ENCODE measurements around the gene MED13L.

GRCh38 chr12:116099652-116100432 lies 177.7 kb downstream of the MED13L start:
- TF ChIP-seq CTCF (IDR thresholded peaks at IDR 0.05) (no peak), EZH2 (IDR thresholded peaks at IDR 0.05; ENCODE audit: borderline replicate concordance, insufficient read depth, low read depth, low read length, poor library complexity, severe bottlenecking) (no peak)

Measured in B cell (primary cell).